GM19099 (cell line): ENCODE measurements around the gene IMMP2L.

Experiments
- POLR2A ChIP-seq: IDR thresholded peaks from 3 replicates; pipeline ENCODE4 v1.6.1; 2011; ENCODE audit warnings: low read depth; ENCODE audit not compliant: insufficient read length; ENCODE audit errors: extremely low read depth

IMMP2L gene

DNA sequence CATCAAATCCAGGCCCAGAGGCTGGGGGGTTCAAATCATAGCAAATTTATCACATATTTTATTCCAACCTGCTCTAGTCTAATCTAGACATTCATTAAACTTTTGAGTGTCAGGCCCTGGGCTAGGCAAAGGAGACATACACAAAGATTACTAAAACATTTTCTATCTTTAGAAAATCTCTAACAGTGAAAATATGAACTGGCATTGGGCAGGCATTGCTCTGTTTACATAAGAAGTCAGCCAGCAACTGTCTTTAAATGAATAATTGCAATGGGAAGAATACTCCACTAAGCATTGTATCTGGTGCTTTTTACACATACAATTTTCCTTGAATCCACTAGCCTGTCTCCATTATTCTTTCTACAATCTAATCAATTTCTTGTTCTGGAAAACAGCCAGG is 693.8 kb downstream of the IMMP2L start:
- no peak for TF ChIP-seq POLR2A

DNA sequence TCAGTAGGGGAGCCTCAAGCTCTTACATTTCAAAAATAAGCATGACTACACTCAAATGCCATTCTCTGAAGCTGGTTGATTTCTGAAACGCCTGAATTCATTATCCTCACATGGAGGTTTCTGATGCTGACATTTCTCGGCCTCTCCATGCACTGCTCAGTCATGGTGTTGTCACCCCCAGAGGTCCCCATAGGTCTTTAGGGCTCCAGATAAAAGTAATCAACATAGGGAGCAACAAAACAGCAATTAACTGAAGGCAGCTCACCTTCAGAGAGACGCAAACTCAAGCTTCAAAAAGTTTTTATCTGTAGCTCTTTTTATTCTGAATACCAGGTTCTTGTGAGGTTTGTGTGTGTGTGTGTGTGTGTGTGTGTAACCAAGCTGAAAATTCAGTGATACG is 694.5 kb downstream of the IMMP2L start:
- no peak for TF ChIP-seq POLR2A

- TF ChIP-seq POLR2A: no peak
Observed at GRCh38 chr7:110863258-110863657, 699.0 kb downstream of the IMMP2L start.

- TF ChIP-seq POLR2A: no peak
Observed at GRCh38 chr7:110861163-110861562, 701.1 kb downstream of the IMMP2L start.

DNA sequence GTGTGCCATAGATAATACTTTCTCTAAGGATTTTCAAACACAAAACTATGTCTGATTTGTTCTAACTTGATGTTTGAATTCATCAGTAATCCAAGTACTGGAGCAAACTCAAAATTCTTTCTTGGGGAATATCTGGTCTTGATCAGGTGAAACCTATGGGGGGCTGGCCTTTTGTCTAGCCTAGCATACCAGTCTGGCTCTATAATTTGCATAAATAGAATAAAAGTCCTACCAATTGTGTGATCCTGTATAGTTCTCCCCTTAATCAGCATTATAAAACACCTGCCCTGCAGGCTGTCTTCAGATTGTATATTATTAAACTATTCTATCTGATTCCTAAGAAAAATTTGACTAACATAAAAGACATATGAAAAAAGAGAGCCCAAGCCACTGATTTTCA is 705.2 kb downstream of the IMMP2L start:
- TF ChIP-seq POLR2A: no peak

GRCh38 chr7:110856704-110857103 is 705.6 kb downstream of the IMMP2L start:
- no peak for TF ChIP-seq POLR2A

DNA sequence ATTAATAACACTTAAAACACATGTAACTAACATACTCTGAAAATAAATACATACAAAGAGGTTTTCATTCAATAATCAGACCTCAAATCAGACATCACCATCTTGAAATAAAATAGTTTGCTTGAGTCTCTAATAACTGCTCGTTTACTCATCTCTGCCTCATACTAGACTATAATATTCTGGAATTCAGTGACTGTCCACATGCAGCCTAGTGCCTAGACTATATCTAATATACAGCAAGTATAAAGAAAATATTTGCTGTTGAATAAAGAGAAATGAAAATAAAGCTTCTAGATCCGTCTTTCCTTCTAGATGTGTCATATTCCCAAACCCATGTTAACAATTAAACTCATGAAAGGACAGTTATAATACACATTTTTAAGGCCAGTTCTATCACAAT is 707.6 kb downstream of the IMMP2L start:
- no peak for TF ChIP-seq POLR2A

DNA sequence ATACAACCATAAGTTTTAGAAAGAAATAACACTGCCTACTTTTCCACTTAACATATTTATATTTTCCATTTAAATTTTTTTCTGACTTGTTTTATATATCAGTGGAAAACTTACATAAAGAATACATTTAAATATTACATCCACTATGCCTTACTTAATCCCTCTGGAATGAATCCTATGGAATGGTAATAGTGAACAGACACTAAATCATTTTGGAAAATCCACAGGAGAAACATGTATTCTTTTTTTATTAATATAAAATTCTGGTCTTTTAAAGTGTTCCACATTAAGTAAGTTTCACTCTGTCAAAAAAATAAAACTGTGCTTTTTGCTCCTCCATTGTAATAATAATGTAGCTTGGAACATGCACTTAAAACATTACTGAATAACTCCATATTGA is 708.1 kb downstream of the IMMP2L start:
- no peak for TF ChIP-seq POLR2A

- TF ChIP-seq POLR2A: no peak
Observed at GRCh38 chr7:110853263-110853662, 709.0 kb downstream of the IMMP2L start.

- no peak for TF ChIP-seq POLR2A
Observed at GRCh38 chr7:110852156-110852940, 709.9 kb downstream of the IMMP2L start.

- TF ChIP-seq POLR2A: no peak
Observed at GRCh38 chr7:110850224-110850623, 712.1 kb downstream of the IMMP2L start.

DNA sequence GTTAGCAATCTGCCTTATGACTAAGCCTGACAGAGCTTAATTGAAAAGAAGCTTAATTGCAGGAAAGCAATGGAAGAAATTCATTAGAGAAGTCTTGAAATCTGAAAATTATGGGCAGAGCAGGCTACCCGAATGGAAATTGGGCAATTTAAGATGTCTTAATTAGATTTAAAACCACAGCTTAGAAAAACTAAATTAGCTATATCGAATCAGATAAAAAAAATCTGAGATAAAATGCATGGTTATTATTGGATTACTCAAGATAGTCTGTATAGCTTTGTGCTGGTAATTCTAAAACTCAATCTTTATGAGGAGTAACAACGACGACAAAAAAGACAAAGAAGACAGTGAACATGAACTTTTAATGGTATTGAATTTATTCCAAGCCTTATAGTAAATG is 719.5 kb downstream of the IMMP2L start:
- TF ChIP-seq POLR2A: no peak

DNA sequence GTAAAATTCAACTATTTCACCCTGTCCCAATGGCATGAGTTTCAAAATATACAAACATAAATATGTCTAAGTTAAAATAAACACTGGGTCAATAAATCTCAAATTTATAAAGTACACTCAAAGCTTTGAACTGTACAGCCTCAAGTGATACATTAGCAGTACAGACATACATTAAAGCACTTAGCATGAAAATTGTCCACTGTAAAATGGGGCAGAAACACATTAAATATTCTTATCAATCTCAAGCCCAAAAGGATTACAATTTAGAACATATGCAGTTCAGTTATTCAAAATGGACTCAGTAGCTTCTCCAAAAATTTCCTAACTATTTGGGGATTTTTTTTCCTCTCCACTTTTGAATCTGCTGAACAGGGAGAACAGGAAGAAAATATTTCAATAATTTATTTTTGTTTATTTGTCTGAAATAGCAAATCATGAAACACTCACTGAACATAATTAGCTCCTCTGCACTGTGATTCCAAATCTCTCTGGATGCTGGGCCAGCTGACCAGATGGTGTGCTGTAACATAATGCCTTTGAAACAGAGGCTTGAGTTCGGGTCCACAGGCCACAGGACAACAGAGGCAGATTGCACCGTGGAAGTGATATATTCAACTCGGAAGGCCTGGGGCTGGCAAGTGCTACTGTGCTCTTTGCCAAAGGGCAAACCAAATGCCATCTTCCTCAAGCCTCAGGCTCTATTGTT is 720.3 kb downstream of the IMMP2L start:
- TF ChIP-seq POLR2A: no peak

- TF ChIP-seq POLR2A: no peak
Observed at GRCh38 chr7:110839866-110840265, 722.4 kb downstream of the IMMP2L start.

GRCh38 chr7:110835849-110836248 is 726.4 kb downstream of the IMMP2L start:
- no peak for TF ChIP-seq POLR2A

DNA sequence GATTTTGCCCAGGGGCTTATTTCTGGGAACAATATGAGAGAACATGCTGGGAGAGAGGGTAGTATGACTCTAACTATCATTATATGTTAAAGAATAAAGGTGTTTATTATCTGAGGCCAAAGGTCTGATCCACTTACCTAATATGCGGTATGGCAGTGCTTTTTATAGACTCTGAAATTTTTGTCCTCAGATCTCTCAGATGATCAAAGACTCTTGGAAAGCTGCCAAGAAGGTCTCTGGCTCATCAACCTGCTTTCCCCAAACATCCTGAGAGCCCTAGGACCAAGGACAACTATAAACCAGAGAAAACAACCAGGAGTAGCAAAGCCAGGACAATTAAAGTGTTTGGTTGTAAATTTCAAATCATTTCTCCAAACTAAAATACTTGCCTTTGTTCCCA is 727.1 kb downstream of the IMMP2L start:
- TF ChIP-seq POLR2A: no peak
